CD4-positive, alpha-beta T cell treated with Interleukin-17A for 1 hour (primary cell): ENCODE results near the gene TOR1AIP1.

Experiments
- DNase-seq: peaks from one replicate; pipeline ENCODE4 v3.0.0-alpha.2; 2020

Gene TOR1AIP1

DNA sequence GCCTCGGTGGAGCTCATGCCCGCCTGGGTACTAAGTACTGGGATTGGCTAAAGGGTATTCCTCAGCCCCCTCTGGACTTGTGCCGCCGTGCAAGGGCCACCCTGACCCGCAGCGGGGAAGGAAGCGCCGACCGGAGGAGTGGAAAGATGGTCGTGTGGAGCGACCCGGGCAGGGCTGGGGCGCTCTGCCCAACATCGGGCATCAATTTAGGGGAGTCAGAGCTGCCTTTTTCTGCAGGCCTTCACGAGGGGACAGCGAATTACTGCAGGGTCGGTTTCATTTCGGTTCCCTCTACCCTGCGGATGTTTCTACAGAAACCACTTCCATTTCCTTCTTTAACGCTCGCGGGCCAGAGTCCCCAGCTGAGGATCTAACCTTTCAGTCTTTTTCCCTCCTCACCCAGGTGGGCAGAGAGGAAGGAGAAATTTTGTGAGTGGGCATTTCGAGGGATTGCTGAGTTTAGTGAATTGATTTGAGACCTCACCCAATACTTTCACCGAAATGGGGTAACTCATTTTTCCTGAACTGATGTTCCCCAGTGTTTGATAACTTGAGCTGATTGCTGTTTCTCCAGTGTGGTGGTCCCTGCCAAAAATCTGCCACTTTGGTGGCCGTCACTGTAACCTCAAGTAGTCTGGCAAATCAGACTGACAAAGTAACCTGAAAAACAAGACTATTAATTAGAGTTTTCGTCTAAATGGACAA is 1.1 kb downstream of the TOR1AIP1 start:
- peak; percentile 61 for DNase-seq

DNA sequence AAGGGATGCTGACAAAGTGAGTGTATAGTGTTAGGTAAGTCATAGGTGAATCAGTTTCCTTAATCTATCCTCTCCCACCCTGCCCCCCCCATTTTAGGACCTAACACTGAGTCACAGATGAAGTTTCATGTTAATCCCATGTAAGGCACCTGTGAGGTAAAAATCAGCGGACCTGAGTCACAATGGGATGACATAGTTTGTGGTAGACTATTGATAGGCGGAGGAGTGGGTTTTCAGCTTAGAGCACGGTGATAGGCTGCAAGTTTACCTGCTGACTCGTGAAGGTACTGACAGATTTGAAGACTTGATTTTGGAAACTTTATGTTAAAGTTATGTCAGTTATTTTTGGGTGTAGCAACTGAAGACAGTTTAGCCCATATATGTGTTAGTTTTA is 1.7 kb downstream of the TOR1AIP1 start:
- peak; percentile 85 for DNase-seq

DNA sequence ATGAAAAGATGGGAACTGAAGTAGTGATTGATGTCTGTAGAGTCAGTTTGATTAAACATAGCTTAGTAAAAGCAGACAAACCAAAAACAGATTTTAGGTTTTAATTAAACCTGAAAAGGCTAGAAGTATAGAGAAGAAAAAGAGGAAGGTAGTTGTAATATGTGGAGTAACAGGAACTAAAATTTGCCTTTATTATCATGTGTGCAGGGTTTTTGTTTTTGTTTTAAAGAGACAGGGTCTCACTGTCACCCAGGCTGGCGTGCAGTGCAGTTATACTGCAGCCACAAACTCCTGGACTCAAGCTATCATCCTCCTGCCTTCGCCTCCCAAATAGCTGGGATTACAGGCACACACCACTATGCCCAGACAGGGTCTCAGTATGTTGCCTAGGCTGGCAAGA is 6.0 kb downstream of the TOR1AIP1 start:
- DNase-seq = no peak

DNA sequence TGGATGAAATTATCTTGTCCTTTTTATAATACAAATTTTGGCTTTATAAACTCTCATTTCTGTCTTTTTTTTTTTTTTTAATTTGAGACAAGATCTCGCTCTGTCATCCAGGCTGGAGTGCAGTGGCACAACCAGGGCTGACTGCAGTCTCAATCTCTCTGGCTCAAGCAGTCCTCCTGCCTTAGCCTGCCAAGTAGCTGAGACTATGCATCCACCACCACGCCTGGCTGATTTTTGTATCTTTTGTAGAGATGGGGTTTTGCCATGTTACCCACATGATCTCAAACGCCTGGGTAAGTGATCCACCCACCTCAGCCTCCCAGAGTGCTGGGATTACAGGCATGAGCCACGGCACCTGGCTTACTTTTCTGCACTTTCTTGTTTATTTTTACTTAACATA is 7.5 kb downstream of the TOR1AIP1 start:
- no peak for DNase-seq

DNA sequence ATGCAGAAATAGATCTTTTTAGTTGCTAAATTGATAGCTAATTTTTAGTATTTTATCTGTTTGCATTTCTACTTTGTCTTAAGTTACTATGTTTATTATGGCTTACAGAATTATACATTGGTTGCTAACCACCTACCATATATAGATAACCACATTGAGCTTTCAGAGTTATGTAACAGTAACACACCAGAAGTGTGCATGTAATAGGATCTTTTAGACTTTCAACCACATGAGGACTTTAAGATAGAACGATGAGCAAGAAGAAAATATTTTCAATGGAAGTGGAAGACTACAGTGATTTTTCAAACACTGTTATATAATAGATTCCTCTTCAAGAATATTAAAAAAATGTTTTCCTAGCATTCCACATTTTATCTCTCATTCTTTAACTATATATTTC is 28.8 kb downstream of the TOR1AIP1 start:
- no peak for DNase-seq

DNA sequence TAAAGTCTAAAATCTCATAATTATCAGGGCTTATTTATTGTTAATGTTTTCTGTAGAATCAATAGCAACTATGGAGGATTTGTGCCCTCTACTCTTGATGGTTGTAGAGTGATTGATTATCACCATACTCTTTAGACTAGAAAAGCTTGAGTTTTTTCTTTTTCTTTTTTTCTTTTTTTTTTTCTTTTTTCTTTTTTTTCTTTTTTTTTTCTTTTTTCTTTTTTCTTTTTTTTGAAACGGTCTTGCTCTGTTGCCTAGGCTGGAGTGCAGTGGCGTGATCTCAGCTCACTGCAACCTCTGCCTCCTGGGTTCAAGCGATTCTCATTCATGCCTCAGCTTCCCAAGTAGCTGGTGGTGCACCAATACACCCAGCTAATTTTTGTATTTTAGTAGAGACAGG is 29.7 kb downstream of the TOR1AIP1 start:
- DNase-seq = no peak

DNA sequence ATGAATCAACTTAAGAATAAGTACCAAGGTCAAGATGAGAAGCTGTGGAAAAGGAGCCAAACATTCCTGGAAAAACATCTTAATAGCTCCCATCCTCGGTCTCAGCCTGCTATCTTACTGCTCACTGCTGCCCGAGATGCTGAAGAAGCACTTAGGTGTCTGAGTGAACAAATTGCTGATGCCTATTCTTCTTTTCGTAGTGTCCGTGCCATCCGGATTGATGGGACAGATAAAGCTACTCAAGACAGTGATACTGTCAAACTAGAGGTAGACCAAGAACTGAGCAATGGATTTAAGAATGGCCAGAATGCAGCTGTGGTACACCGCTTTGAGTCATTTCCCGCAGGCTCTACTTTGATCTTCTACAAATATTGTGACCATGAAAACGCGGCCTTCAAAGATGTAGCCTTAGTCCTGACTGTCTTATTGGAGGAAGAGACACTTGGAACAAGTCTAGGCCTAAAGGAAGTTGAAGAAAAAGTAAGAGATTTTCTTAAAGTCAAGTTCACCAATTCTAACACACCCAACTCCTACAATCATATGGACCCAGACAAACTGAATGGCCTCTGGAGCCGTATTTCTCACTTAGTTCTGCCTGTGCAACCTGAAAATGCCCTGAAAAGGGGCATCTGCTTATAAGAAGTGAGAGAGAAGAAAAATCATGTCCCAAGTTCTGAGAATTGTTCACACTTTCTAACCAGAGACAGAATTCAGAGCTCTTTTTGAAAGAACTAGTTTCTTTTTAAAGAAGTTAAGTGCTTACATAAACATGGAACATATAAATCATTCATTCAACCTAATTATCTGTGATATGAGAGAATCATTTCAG is 35.7 kb downstream of the TOR1AIP1 start:
- DNase-seq = no peak

DNA sequence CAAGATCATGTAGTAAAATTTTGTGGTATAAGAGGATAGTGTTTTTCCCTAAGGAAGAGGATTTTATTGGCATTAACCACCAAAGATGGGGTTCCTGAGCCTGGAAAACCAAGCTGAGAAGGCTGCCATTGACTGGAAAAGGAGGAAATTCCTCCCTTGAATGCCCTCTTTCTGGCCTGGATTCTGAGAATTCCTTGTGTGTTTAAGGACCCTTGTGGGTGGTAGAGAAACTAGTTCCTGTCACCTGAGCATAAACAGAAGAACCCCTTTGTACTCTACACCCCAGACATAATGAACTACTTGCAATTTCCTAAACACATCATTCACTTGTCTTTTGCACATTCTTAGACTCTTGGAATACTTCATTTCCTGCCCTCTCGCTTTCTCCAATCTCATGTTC is 39.4 kb downstream of the TOR1AIP1 start:
- no peak for DNase-seq

DNA sequence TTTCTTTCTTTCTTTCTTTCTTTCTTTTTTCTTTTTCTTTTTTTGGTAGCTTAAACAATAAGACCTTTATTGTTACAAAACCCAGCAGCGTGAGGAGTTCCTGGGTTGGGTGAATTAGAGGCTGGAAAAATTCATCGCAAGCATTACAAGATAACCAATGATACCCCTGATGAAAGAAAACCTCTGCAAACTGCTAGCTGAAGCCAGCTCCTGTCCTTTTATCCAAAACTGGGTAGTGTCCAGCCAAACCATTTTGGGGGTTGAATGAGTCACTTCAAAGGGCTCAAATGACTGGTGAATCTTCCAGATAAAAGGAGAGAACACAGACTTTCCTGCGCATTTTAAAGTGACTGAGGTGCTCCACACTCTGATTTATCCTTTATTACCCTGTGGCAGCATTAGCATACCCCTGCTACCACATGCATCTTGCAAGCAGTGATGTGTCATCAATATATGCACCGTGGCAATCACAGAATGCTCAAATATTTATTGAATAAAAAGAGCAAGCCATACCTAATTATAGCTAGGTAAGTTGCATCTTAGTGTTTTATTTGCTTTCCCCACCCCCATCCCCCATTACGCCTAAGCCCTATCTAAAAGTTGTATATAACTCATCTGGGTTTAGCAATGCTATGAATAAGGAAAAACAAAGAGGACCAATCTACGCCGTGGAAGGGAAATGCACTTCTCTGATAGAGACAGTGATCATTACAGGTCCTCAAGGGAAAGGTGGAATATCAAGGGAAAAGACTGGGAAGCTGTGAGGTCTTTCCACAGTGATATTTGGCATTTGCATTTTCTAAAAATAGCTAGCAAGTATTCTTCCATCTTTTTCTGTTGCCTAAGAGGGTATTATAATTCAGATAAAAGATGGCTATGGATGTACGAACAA is 40.1 kb downstream of the TOR1AIP1 start:
- DNase-seq = no peak

DNA sequence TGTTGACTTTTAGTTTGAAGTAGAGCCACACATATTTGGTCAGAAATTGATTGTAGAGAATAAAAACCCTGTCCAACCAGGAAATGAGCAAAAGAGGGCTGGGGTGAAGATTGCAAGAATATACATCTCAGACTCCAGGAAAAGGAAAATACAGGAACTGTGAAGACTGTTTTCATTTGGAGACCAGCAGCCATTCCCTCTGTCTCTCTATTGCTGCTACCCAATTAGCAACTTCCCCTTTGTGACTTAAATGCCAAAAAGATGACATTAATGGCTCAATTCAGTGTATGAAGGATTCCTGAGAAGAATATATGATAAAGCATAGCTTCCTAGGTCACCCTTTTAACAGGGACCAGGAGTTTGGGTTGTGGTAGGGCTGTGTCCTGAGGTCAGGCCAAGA is 40.9 kb downstream of the TOR1AIP1 start:
- no peak for DNase-seq

DNA sequence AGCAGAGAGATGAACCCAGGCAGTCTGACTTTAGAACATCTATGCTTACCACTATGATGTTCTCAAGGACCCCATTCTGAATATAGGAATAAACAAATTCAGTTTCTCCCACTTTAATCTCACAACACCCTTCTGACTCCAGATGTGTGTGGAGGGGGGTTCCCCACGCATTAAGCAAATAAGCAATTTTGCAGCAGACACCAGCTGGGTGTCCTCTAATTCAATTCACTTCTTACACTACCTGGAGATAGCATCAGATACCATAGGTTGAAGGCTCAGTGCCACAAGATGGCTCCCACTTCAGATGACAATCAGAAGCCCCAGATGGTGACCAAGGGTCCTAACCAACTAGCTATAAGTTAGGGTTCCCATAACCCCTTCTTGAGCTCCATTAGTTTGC is 42.2 kb downstream of the TOR1AIP1 start:
- DNase-seq = no peak

DNA sequence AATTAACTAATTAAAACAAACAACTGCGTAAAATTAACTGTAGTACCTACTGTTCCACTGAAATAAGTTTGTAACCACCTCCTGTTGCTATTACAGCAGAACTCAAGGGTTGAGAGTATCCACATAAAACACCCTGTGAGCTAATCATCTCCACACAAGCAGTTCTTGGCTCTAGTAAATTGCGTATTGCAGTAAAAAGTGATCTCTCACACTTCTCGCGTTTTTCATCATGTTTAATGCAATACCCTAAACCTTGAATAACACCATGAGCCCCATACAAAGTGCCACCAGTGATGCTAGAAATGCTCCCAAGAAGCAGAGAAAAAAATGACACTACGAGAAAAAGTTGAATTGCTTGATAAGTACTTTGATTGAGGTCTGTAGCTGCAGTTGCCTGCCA is 43.2 kb downstream of the TOR1AIP1 start:
- DNase-seq = no peak

DNA sequence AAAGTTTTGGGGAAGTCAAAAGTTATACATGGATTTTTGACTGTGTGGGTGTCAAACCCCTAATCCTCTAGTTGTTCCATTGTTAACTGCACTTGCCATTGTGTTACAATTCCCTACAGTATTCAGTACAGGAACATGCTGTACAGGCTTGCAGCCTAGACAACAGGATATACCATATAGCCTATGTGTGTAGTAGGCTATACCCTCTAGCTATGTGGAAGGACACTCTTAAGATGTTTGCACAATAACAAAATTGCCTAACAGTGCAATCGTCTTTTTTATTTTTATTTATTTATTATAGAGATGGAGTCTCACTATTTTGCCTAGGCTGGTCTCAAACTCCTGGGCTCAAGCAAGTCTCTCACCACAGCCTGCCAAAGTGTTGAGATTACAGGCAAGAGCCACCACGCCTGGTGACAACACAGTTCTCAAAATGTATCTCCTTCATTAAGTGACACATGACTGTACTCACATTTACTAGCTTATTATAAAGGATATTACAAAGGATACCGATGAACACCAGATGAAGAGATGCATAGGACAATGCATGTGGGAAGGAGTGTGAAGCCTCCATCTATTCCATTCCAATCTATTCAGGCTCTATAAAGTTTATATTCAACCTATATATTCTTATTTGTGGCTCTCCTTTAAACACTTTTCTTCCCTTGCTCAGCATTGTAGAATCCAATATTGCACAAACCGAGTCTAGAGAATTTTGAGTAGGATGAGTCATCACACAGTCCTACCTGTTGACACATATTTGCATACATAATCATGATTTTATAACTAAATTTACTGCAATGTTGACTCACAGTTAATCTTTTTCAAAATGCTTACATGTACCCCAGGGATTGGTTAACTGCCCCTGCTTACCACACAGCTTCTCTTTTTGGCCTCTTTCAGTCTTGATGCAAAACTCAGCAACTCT is 44.1 kb downstream of the TOR1AIP1 start:
- no peak for DNase-seq

DNA sequence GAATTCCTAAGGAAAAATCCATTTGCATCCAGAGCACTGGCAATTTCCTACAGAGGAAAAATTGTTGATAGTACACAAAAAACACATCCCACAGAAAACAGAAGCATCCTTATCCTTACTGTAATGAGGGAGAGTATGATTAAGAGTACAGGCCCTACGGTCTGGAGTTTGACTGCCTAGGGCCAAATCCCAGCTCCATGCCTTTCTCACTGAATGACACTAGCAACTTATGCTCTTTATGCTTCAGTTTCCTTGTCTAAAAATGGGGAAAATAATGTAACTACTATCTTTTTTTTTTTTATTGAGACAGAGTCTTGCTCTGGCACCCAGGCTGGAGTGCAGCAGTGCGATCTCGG is 44.7 kb downstream of the TOR1AIP1 start:
- no peak for DNase-seq

DNA sequence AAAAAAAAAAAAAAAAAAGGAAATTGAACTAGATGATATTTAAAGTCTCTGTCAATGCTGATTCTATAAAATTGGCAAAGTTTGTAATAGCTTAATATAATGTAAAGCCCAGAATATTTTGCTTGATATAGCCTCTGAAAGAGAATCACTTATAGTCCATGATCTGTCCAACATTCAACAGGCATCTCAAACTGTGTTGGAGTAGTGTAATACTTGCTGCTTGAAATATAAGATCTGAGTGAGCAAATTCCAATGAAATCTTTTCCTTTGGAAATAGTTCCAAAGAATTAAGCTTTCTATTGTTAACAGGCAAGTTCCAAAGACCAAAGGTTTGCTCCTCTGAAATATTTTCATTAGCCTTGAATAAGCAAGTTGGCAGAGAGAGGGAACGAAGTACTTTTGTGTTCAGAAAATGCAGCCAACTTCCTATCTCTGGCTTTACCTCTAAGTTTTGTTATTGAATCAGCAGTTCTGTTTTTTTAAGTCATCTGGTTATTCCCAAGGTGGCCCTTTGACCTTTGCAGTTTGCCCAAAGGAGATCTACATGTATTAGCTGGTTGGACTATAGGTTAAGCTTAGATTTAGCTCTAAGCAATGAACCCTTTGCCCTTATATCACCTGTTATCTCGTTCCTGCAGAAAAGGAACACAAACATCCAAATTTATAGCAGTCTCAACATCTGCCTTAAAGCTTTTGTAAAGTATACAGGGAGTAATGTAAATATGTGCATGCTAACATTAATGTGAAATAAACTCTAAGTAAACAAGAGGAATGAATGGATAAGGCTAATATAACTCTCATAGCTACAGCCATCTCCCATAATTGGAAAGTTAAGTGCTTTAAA is 48.1 kb downstream of the TOR1AIP1 start:
- DNase-seq = no peak

DNA sequence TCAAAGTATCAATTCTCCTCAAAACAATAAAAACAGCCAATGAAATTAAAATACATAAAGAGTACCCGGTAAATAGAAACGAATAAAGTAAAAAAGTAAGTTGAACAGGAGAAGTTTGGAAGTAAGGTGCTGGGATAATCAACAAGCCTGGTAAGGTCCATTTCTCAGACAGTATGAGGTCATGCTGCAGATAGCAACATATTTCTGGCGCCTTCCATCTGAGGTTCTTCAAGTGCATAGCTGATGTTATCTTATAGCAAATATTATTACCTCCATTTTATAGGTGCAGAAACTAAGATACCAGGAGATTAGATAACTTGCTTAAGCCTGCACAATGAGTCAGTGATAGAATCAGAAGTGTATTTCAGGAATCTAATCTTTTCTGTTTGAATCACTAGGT is 48.8 kb downstream of the TOR1AIP1 start:
- DNase-seq = no peak

DNA sequence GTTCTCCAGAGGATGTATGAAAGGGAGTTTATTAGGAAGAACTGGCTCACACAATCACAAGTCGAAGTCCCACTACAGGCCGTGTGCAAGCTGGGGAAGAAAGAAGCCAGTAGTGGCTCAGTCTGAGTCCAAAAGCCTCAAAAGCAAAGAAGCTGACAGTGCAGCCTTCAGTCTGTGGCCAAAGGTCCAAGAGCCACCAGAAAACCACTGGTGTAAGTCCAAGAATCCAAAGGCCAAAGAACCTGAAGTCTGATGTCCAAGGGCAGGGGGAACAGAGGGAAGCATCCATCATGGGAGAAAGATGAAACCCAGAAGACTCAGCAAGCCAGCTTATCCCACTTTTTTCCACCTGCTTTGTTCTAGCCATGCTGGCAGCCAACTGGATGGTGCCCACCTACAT is 51.1 kb downstream of the TOR1AIP1 start:
- no peak for DNase-seq

DNA sequence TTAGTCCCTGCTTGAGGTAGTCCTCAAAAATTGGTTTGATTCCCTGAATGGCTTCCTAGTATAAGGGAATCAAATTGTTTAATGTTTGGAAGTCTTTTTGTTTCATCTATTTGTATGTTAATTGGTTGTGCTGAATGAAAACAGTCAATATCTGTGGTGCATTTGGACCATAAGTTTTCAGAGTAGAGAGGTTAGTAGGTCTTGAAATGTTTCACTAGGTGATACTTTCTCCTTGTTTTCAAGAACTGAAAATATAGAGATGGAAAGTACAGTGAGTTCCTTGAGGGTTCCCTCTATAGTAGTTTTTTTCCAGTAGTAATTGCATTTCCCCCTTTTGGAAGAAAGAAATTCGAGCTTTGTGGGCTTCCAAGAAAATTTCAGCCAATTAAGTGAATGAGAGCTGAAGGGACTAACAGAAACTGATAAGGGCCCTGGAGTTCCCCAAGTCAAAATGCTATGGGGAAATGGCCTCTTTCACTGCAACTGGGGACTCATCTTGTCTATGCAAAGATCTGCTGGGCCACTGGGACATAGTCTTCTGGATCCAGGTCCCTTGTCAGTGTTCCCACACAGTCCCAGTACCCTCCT is 53.9 kb downstream of the TOR1AIP1 start:
- DNase-seq = no peak

DNA sequence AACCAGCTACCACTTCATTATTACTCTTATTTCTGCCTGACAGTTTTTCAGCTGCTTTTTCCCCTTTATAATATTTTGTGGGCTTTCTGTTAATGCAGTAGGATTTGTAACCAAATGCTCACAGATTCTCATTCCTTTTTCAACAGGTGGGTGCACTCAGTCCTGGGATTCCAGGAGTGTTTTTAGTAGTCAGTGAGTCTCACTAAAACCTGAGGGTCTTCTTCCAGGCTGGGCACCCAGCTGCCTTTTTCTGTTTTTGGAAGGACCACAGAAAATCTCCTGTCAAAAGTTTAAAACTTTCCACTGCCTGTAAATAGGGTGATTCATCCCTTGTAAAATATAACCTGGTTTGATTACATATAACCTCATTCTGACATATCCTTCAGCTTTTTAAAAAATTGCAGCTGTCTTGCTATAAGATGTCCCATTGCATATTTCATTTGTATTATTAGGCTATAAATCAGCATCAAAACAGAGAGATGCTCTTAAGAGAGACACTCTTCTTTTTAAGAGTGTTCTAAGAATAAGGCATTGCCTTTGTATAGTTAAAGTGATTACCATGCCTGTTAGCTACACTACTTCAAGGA is 55.7 kb downstream of the TOR1AIP1 start:
- no peak for DNase-seq

DNA sequence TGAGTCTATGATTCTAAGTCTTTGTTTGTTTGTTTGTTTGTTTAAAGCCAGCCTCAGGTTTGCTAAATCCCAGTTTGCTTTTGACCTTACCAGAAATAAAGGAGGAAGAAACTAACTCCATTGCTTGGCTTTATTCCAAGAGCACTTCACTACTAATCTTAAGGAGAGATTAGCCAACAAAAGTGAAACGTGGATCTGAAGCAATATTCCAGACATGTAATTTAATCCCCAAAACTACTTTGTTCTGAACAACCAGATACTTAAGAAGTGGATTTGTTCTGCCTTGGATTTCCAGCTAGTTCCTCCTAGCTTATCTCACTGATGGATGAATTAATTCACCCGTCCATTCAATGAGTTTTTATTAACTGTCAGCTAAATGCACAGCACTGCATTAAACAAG is 56.7 kb downstream of the TOR1AIP1 start:
- no peak for DNase-seq

DNA sequence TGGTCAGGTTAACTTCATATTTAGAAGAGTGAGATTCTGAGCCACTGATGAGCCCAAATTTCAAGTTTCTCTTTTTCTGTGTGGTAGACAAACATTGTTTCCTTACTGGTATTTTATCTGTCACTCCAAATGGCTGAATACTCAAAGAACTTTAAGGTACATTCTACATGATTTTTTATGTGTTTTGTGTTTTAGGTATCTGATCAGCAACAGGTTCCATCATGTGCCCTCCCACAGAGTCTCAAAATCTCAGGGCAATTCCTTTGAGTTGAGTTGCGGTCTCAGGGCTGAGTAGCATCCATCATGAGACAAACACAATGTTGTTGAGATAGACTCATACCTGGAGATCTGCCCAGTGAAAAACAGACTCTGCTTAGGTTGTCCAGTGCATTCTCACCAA is 57.9 kb downstream of the TOR1AIP1 start:
- no peak for DNase-seq
